ENCODE results near the gene ERCC5. TPM values are rescaled to one million over a fixed set of nuclear protein-coding genes. Genes with fewer than 3 reads are reported as not detected.

ERCC5 gene
- total and polyA plus RNA-seq, 5 donors = 28.4 to 34.4 (median 29.3) TPM

DNA sequence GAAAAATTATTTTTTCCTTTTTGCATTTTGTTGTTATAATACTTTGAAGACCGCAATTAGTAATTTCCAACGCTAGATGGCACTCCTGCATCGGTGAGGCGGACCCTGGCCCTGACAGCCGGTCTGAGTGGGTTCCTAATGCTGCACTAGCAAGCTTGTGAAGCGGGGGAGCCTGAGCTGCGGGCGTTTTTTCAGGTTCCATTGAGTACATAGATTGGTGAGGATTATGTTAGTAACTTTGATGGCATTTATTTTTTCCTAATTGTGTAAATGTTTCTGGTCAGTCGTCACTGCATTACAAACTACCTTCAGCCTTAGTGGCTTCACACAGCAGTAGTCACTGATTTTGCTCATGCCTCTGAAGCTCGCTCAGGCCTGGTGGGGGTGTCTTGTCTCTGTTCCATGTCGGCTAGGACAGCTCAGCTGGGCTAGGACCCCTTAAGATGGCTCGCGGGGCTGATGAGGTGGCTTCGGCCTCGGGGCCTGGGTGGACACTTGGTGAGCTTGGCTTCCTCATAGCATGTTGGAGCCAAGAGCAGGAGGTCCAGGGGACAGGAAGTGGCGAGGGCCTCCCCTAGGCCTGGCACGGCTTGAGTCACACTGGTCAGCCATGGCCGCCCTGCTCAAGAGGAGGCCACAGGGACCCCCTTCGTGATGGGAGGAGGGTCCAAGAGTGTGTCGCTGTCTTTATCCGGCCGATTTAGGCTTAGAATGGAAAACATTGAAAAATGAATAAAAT is 25.0 kb downstream of the ERCC5 start:
- Histone ChIP-seq H3K27me3 (ENCODE audit: control insufficient read depth, insufficient read depth) (no peaks in the 10 kb centered on the region), H3K9me3 (ENCODE audit: control insufficient read depth, low read length) (no peaks in the 10 kb centered on the region), H3K4me3 (ENCODE audit: low read length) (no peak overlapping the region), H3K27ac (ENCODE audit: low read length) (no peak overlapping the region), H3K4me1 (ENCODE audit: control insufficient read depth, insufficient read depth, low read length) (no peaks in the 10 kb centered on the region)
- intact Hi-C loops (cut with DNase I) = no loop called here
- DNase-seq (peak; percentile 43 to 65 (median 59)), ATAC-seq (peak; percentile 79 to 83)
- 52% methylated on average over 22 of the region's 22 CpGs for WGBS

DNA sequence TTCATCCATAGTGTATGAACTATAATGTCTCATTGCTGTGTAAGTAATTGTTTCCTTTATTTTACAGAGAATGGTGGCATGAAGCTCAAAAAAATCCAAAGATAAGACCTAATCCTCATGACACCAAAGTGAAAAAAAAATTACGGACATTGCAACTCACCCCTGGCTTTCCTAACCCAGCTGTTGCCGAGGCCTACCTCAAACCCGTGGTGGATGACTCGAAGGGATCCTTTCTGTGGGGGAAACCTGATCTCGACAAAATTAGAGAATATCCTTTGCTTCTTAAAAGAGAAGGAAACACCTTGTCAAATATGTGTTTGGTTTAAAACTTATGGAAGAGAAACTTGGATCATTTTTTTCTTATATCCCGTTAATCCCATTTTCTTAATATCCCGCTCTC is 26.3 kb downstream of the ERCC5 start:
- DNase-seq = no peak
- intact Hi-C loops (cut with DNase I) = no loop called here
- H3K27ac ChIP-seq (ENCODE audit: low read length) = no peak overlapping the region
- ATAC-seq = no peak
- H3K4me3 ChIP-seq (ENCODE audit: low read length) = no peak overlapping the region
- H3K9me3 ChIP-seq (ENCODE audit: control insufficient read depth, low read length) = no peaks in the 10 kb centered on the region
- H3K4me1 ChIP-seq (ENCODE audit: control insufficient read depth, insufficient read depth, low read length) = no peaks in the 10 kb centered on the region
- no peaks in the 10 kb centered on the region for H3K27me3 ChIP-seq (ENCODE audit: control insufficient read depth, insufficient read depth)
- 91% methylated on average over 7 of the region's 7 CpGs for WGBS

DNA sequence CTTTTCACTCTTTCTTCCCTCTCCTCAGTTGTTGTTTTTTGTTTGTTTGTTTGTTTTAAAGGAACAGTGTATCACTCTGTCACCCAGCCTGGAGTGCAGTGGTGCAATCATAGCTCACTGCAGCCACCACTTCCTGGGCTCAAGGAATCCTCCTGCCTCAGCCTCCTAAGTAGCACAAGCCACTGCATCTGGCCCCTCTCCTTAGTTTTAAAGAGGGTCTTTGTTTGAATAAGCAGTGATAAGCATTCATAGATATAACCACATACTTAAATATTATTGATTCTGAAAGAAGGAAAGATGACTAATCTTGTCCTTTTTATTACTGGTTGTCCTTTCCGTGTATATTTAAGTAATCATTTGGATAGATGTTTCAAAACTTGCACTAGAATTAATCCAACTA is 26.7 kb downstream of the ERCC5 start:
- ATAC-seq = no peak
- WGBS = 83% methylated on average over 1 of the region's 1 CpG
- DNase-seq = no peak
- Histone ChIP-seq H3K4me3 (ENCODE audit: low read length) (no peak overlapping the region), H3K9me3 (ENCODE audit: control insufficient read depth, low read length) (no peaks in the 10 kb centered on the region), H3K27me3 (ENCODE audit: control insufficient read depth, insufficient read depth) (no peaks in the 10 kb centered on the region), H3K27ac (ENCODE audit: low read length) (no peak overlapping the region), H3K4me1 (ENCODE audit: control insufficient read depth, insufficient read depth, low read length) (no peaks in the 10 kb centered on the region)
- intact Hi-C loops (cut with DNase I) = no loop called here

DNA sequence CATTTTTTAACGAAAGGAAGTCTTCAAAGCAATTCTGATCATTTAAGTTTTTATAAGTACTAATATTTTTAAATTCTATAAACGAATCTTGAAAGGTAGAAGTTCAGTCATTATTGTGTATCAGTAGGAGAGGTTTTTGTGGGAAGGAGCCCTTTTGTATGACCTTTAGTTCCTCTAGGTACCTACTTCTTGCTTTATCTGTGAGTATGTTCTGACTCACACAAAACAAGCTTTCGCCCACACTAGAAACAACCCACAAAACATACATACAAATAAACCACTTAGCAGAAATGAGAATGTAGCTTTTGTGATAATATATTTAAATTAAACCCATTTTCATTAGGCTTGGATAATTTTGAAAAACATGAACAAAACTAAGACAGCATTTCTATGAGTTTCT is 27.8 kb downstream of the ERCC5 start:
- Histone ChIP-seq H3K27ac (ENCODE audit: low read length) (no peak overlapping the region), H3K4me3 (ENCODE audit: low read length) (no peak overlapping the region), H3K9me3 (ENCODE audit: control insufficient read depth, low read length) (no peaks in the 10 kb centered on the region), H3K27me3 (ENCODE audit: control insufficient read depth, insufficient read depth) (no peaks in the 10 kb centered on the region), H3K4me1 (ENCODE audit: control insufficient read depth, insufficient read depth, low read length) (no peaks in the 10 kb centered on the region)
- ATAC-seq = no peak
- no peak for DNase-seq
- 59% methylated on average over 3 of the region's 3 CpGs for WGBS
- intact Hi-C loops (cut with DNase I) = no loop called here

DNA sequence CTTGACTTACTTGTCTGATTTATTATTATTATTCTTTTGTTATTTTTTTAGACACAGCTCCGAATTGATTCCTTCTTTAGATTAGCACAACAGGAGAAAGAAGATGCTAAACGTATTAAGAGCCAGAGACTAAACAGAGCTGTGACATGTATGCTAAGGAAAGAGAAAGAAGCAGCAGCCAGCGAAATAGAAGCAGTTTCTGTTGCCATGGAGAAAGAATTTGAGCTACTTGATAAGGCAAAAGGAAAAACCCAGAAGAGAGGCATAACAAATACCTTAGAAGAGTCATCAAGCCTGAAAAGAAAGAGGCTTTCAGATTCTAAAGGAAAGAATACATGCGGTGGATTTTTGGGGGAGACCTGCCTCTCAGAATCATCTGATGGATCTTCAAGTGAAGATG is 29.4 kb downstream of the ERCC5 start:
- Histone ChIP-seq H3K27me3 (ENCODE audit: control insufficient read depth, insufficient read depth) (no peaks in the 10 kb centered on the region), H3K4me1 (ENCODE audit: control insufficient read depth, insufficient read depth, low read length) (no peaks in the 10 kb centered on the region), H3K27ac (ENCODE audit: low read length) (no peak overlapping the region), H3K4me3 (ENCODE audit: low read length) (no peak overlapping the region), H3K9me3 (ENCODE audit: control insufficient read depth, low read length) (no peaks in the 10 kb centered on the region)
- DNase-seq (no peak), ATAC-seq (no peak)
- 74% methylated on average over 4 of the region's 4 CpGs for WGBS
- intact Hi-C loops (cut with DNase I) = no loop called here

DNA sequence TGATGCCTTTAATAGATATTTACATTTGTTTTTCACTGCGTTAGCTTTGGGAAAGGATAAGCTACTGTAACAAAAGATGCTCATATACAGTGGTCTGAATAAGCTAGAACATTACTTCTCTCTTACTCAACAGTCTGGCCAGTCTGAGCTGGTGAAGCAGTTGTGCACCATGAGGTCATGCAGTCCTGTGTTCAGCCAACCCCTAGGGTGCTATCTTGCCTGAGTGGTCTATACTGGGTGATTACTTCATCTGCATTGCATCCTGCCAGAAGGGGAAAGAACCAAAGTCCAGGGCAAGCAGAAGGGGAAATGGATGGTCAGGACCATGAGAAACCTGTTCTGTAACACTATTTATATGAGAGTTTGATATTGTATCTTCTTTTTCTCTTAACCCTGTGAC is 31.5 kb downstream of the ERCC5 start:
- 88% methylated on average over 1 of the region's 1 CpG for whole genome bisulfite sequencing
- DNase-seq = no peak
- Histone ChIP-seq H3K4me1 (ENCODE audit: control insufficient read depth, insufficient read depth, low read length) (no peaks in the 10 kb centered on the region), H3K4me3 (ENCODE audit: low read length) (no peak overlapping the region), H3K9me3 (ENCODE audit: control insufficient read depth, low read length) (no peaks in the 10 kb centered on the region), H3K27me3 (ENCODE audit: control insufficient read depth, insufficient read depth) (no peaks in the 10 kb centered on the region), H3K27ac (ENCODE audit: low read length) (no peak overlapping the region)
- peak; percentile 50 to 62 for ATAC-seq
- intact Hi-C loops (cut with DNase I) = no loop called here

DNA sequence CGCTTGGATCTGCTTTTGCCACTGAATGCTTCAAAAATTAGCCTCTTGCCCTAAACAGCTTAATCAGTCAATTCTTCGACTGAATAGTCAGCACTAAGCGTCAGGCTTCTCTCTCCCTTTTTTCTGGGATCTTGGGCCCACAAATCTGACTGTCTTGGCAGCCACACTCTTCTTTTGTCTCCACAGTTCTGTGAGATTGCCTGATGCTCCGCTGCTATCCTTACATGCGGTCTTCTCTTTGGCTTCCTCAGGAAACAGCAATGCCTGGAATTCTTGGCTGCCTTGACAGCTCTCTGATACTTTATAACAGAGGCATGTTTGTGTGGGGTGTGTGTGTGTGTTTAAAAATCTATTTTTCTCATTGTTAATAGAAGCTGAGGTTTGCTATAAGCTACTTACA is 32.6 kb downstream of the ERCC5 start:
- H3K4me1 ChIP-seq (ENCODE audit: control insufficient read depth, insufficient read depth, low read length) = no peaks in the 10 kb centered on the region
- no peak overlapping the region for H3K4me3 ChIP-seq (ENCODE audit: low read length)
- ATAC-seq (peak in 1 of 2 donors; percentile 34), DNase-seq (no peak)
- H3K27me3 ChIP-seq (ENCODE audit: control insufficient read depth, insufficient read depth) = no peaks in the 10 kb centered on the region
- no peak overlapping the region for H3K27ac ChIP-seq (ENCODE audit: low read length)
- intact Hi-C loops (cut with DNase I) = no loop called here
- no peaks in the 10 kb centered on the region for H3K9me3 ChIP-seq (ENCODE audit: control insufficient read depth, low read length)
- 35% methylated on average over 5 of the region's 5 CpGs for WGBS

DNA sequence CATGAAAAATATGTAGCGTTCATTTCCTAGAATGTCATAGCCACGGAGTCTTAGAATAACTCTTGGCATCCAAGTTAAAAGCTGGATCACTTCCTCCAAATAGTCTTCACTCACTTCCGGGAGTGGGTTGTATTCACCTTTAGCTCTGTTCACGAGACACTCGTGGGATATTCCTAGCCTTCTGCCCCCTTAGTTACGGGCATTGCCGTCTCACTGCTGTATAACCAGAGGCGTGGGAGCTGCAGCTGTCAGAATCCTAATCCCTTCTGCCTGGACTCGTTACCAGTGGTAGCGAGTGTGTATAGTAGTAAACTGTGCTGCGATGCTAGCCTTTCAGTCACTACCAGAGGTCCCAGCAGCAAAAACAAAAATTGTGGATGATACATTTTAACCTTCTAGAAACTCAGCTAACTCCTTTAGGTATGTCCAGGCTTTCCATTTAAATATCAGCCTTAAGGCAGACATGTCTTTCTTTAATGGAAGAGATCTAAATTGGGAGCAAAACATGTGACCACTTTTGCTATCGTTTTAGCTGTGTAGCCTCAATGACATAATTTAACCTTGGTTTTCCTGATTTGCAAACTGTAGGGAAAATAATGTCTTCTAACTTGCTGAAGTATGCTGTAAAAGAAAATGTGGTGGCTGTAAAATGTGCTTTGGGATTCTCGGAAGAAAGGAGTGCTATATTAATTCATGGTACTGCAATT is 34.1 kb downstream of the ERCC5 start:
- Histone ChIP-seq H3K27ac (ENCODE audit: low read length) (peak overlapping the region; percentile 37), H3K27me3 (ENCODE audit: control insufficient read depth, insufficient read depth) (no peaks in the 10 kb centered on the region), H3K4me3 (ENCODE audit: low read length) (no peak overlapping the region), H3K9me3 (ENCODE audit: control insufficient read depth, low read length) (no peaks in the 10 kb centered on the region), H3K4me1 (ENCODE audit: control insufficient read depth, insufficient read depth, low read length) (no peaks in the 10 kb centered on the region)
- ATAC-seq (peak; percentile 70 to 72), DNase-seq (no peak)
- intact Hi-C loops (cut with DNase I) = no loop called here
- WGBS = 62% methylated on average over 13 of the region's 13 CpGs

DNA sequence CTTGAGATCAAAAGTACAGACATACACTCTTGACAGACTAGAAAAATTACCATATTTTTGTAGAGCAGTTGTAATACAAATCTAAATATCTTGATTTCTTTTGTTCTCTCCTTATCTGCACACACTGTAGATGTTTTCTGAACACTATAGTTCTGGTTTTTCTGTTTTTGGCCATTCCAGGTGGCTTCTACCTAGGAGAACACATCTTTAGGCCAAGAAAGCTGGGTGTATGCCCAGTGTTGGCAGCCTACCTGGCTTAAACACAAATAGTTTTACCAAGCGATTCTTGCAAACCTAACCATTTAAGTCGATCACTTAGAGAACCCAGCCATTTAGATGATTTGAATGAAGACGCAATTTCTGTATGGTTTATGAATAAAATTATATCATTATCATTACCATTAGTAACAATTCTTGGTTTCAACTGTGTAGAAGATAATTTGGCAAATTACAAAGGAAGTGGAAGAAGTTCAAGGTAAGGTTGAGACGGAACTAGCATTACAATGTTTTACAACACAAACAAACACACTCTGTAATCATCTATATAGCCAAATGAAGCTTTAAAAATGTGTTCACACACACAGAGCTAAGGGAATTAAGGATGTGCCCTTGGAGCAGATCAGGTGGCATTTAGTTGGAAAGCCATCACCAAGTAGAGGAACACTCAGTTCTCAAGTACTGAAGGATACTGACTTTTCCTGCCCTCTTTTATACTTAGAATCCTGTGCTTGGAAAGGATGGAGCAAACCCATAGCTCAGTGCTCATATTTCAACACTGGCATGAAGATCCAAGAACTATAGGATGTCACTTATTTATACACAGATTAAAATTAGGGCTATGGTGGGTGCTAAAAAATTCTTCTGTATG is 36.2 kb downstream of the ERCC5 start:
- Histone ChIP-seq H3K27ac (ENCODE audit: low read length) (no peak overlapping the region), H3K27me3 (ENCODE audit: control insufficient read depth, insufficient read depth) (no peaks in the 10 kb centered on the region), H3K9me3 (ENCODE audit: control insufficient read depth, low read length) (no peaks in the 10 kb centered on the region), H3K4me3 (ENCODE audit: low read length) (no peak overlapping the region), H3K4me1 (ENCODE audit: control insufficient read depth, insufficient read depth, low read length) (no peaks in the 10 kb centered on the region)
- DNase-seq = no peak
- intact Hi-C loops (cut with DNase I) = no loop called here
- WGBS = 93% methylated on average over 4 of the region's 4 CpGs
- ATAC-seq = no peak

DNA sequence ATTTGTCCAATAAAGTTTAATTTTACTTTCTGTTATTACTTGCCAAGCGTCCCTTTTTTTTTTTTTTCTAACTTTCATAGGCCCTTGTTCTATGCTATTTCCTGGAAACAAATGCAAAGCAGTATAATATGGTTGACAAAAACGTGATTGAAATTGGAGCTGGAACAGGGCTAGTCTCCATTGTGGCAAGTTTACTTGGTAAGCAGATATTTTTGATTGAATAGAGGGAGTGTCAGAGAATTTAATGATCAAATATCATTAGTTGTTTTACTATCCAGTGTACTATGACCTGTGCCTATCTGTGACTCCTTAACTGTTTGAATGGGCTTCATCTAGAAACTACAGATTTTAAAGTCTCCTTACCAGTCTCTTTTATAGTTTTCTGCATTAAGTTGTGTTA is 46.7 kb downstream of the ERCC5 start:
- 76% methylated on average over 2 of the region's 2 CpGs for WGBS
- no peak overlapping the region for H3K4me3 ChIP-seq (ENCODE audit: low read length)
- no peaks in the 10 kb centered on the region for H3K4me1 ChIP-seq (ENCODE audit: control insufficient read depth, insufficient read depth, low read length)
- no peak overlapping the region for H3K27ac ChIP-seq (ENCODE audit: low read length)
- H3K9me3 ChIP-seq (ENCODE audit: control insufficient read depth, low read length) = no peaks in the 10 kb centered on the region
- ATAC-seq = no peak
- intact Hi-C loops (cut with DNase I) = no loop called here
- no peak for DNase-seq
- no peaks in the 10 kb centered on the region for H3K27me3 ChIP-seq (ENCODE audit: control insufficient read depth, insufficient read depth)

All from right cardiac atrium (tissue), 5 donors.